ENCODE results near the gene SYNC.

Gene SYNC

DNA sequence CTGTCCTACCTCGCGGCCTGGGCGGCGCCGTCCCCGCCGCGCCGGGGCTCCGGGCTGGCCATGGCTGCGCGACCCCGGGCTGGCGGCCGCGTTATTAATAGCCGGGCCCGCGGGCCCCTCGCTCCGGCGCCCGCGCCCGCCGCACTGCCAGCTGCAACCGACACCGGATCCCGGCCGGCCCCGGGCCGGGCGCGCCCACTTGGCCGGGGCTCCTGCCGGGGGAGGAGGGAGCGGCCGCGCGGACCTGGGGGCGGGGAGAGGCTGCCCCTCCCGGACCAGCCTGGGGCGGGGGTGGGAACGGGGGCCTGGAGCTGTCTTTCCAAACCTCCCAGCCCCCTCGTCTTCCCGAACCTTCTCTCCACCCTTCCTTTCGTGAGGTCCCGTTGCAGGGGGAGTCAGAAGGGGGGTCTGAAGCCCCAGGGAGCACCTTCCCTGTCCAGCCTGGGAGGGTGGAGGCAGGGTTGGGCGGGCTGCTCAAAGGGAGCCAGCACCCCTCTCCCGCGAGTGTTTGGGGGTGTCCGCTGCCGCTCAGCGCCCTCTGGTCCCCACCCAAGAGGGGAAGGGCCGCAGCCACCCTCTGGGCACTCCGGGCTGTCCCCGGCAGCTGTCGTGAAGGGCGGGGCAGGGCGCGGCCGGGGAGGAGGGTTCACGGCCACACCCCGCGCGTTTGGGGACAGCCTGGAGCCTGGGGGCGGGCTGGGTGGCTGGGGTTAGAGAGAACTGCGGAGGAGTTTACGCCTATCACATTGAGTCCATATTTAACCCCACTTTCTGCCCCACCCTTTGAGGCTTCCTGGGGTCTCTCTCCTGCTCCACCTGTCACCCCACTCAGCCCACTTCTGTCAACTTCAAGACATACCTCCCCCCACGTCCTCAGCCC, at the start of gene SYNC:
Gene SYNC, minus strand, starts transcription at position 172 of the 880 bp plus-strand sequence. Its CDS starts 110 bp downstream, at position 62.
- peak within 1 kb of the TSS; percentile 30 for H3K4me3 ChIP-seq (ENCODE audit: low read depth, low read length)
- TF ChIP-seq, protein P1, sequence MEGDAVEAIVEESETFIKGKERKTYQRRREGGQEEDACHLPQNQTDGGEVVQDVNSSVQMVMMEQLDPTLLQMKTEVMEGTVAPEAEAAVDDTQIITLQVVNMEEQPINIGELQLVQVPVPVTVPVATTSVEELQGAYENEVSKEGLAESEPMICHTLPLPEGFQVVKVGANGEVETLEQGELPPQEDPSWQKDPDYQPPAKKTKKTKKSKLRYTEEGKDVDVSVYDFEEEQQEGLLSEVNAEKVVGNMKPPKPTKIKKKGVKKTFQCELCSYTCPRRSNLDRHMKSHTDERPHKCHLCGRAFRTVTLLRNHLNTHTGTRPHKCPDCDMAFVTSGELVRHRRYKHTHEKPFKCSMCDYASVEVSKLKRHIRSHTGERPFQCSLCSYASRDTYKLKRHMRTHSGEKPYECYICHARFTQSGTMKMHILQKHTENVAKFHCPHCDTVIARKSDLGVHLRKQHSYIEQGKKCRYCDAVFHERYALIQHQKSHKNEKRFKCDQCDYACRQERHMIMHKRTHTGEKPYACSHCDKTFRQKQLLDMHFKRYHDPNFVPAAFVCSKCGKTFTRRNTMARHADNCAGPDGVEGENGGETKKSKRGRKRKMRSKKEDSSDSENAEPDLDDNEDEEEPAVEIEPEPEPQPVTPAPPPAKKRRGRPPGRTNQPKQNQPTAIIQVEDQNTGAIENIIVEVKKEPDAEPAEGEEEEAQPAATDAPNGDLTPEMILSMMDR (IDR thresholded peaks at IDR 0.05; ENCODE audit: low read depth, low read length, missing control alignments): no peak
- DNase-seq (ENCODE audit: low read depth): no peak

GRCh38 chr1:32749771-32750170, 47.2 kb upstream of the SYNC start:
- no peak for DNase-seq (ENCODE audit: low read depth)
- H3K4me3 ChIP-seq (ENCODE audit: low read depth, low read length): no peak overlapping the region
- TF ChIP-seq, protein P1 (IDR thresholded peaks at IDR 0.05; ENCODE audit: low read depth, low read length, missing control alignments): peak; percentile 0

GRCh38 chr1:32749332-32749731, 46.8 kb upstream of the SYNC start:
- H3K4me3 ChIP-seq (ENCODE audit: low read depth, low read length): no peak overlapping the region
- TF ChIP-seq, protein P1 (IDR thresholded peaks at IDR 0.05; ENCODE audit: low read depth, low read length, missing control alignments): no peak
- no peak for DNase-seq (ENCODE audit: low read depth)

- no peak overlapping the region for H3K4me3 ChIP-seq (ENCODE audit: low read depth, low read length)
- no peak for DNase-seq (ENCODE audit: low read depth)
- TF ChIP-seq, protein P1 (IDR thresholded peaks at IDR 0.05; ENCODE audit: low read depth, low read length, missing control alignments): no peak
These were observed 46.4 kb upstream of the SYNC start for GRCh38 chr1:32748926-32749325.

GRCh38 chr1:32748348-32748747, 45.8 kb upstream of the SYNC start:
- no peak overlapping the region for H3K4me3 ChIP-seq (ENCODE audit: low read depth, low read length)
- TF ChIP-seq, protein P1 (IDR thresholded peaks at IDR 0.05; ENCODE audit: low read depth, low read length, missing control alignments): no peak
- no peak for DNase-seq (ENCODE audit: low read depth)

GRCh38 chr1:32746130-32746529, 43.6 kb upstream of the SYNC start:
- no peak overlapping the region for H3K4me3 ChIP-seq (ENCODE audit: low read depth, low read length)
- TF ChIP-seq, protein P1 (IDR thresholded peaks at IDR 0.05; ENCODE audit: low read depth, low read length, missing control alignments): no peak
- DNase-seq (ENCODE audit: low read depth): no peak

DNA sequence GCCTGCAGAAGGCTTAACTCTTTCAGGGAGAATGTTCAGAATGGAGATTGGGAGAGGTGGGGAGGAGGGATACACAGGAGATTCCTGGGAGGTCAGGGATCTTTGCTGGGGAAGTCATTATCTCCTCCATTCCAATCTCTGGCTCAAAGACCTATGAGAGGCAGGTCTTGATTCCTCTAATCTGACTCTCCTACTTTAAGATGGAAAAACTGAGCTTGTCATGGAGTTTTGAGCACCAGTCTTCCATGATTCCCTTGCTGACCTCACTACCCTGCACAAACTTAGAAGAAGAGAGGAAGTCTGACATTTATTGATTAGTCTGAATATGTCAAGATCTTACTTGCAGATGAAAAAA, 41.5 kb upstream of the SYNC start:
- no peak overlapping the region for H3K4me3 ChIP-seq (ENCODE audit: low read depth, low read length)
- TF ChIP-seq, protein P1 (IDR thresholded peaks at IDR 0.05; ENCODE audit: low read depth, low read length, missing control alignments): no peak

More for the DNA sequence above, 41.5 kb upstream of the SYNC start:
- no peak for DNase-seq (ENCODE audit: low read depth)
